CD8-positive, alpha-beta memory T cell (primary cell): ENCODE measurements around the gene PRDM16. TPM values are rescaled to one million over a fixed set of nuclear protein-coding genes. Genes with fewer than 3 reads are reported as not detected.

ENCODE experiments used
- CTCF ChIA-PET: fragments of 350-600 bp; sonication (Branson Sonifier 250); formaldehyde crosslinking; loops from one replicate; lab custom pipeline; 2021; ENCODE audit warnings: antibody characterized with exemption; lab: Charles Lee
- POLR2A ChIA-PET: fragments of 350-600 bp; sonication (Branson Sonifier 250); formaldehyde crosslinking; loops from one replicate; lab custom pipeline; 2021; ENCODE audit warnings: antibody characterized with exemption; lab: Charles Lee
- DNase-seq, 5 donors: peaks; one replicate each; pipeline versions ENCODE4 v3.0.0 to v3.0.0-alpha.2; 2020 to 2022; ENCODE audit warnings: mixed read lengths in 1 of 5
- H3K27ac ChIP-seq: one replicate; pipeline ENCODE4 v1.7.0; 2013; ENCODE audit warnings: low read depth, mild to moderate bottlenecking, low read length, moderate library complexity
- H3K27me3 ChIP-seq: 2 replicates; pipeline ENCODE4 v1.7.0; 2013; ENCODE audit warnings: low read length, mild to moderate bottlenecking; ENCODE audit not compliant: insufficient read depth, poor library complexity, severe bottlenecking
- H3K36me3 ChIP-seq: 2 replicates; pipeline ENCODE4 v1.7.0; 2013; ENCODE audit warnings: mild to moderate bottlenecking, low read length, moderate library complexity; ENCODE audit not compliant: insufficient read depth
- H3K4me1 ChIP-seq: 2 replicates; pipeline ENCODE4 v1.7.0; 2013; ENCODE audit warnings: mild to moderate bottlenecking, low read length, moderate library complexity; ENCODE audit not compliant: insufficient read depth
- H3K4me3 ChIP-seq: 2 replicates; pipeline ENCODE4 v1.7.0; 2013; ENCODE audit warnings: mild to moderate bottlenecking, low read length
- H3K9me3 ChIP-seq: 2 replicates; pipeline ENCODE4 v1.7.0; 2013; ENCODE audit warnings: mild to moderate bottlenecking, low read length
- H3K27ac Mint-ChIP-seq, 8 donors: one replicate each; pipeline ENCODE4 v1.8.0; 2020 to 2021; ENCODE audit warnings: mixed read lengths in 8 of 8, mild to moderate bottlenecking in 6 of 8, inconsistent platforms in 3 of 8, moderate library complexity in 3 of 8
- H3K27me3 Mint-ChIP-seq, 2 donors: one replicate each; pipeline ENCODE4 v1.8.0; 2020 to 2021; ENCODE audit warnings: mixed read lengths in 2 of 2, mild to moderate bottlenecking in 1 of 2, moderate library complexity in 1 of 2
- H3K36me3 Mint-ChIP-seq, 3 donors: one replicate each; pipeline ENCODE4 v1.8.0; 2020 to 2021; ENCODE audit warnings: mixed read lengths in 3 of 3, inconsistent platforms in 1 of 3, mild to moderate bottlenecking in 1 of 3
- H3K4me1 Mint-ChIP-seq, 3 donors: one replicate each; pipeline ENCODE4 v1.8.0; 2020 to 2021; ENCODE audit warnings: mixed read lengths in 3 of 3, inconsistent platforms in 1 of 3, mild to moderate bottlenecking in 1 of 3
- H3K4me3 Mint-ChIP-seq, 7 donors: one replicate each; pipeline ENCODE4 v1.8.0; 2020 to 2021; ENCODE audit warnings: mixed read lengths in 7 of 7, mild to moderate bottlenecking in 6 of 7, moderate library complexity in 4 of 7, inconsistent platforms in 2 of 7
- H3K9me3 Mint-ChIP-seq, 5 donors: one replicate each; pipeline ENCODE4 v1.8.0; 2020 to 2022; ENCODE audit warnings: mixed read lengths in 5 of 5, mild to moderate bottlenecking in 3 of 5, moderate library complexity in 2 of 5, inconsistent platforms in 1 of 5
- polyA plus RNA-seq: library from polyadenylated mRNA; unstranded; fragments of 300-500 nt; fragmentation: Illumina TruSeq; gene quantifications from one replicate; pipeline ENCODE4 v1.2.3, GENCODE V29; 2021
- total RNA-seq, 2 experiments: library from RNA; stranded (reverse); gene quantifications; one replicate each; pipeline ENCODE4 v1.2.3, GENCODE V29; 2021

Gene PRDM16
- total and polyA plus RNA-seq, 3 experiments from 2014 or later = not detected

GRCh38 chr1:3331564-3331963 lies 262.6 kb downstream of the PRDM16 start:
- H3K4me1 Mint-ChIP-seq = no peaks in the 10 kb centered on the region
- Histone ChIP-seq H3K27ac (no peak overlapping the region), H3K9me3 (no peaks in the 10 kb centered on the region), H3K4me3 (no peak overlapping the region), H3K4me1 (no peaks in the 10 kb centered on the region), H3K36me3 (no peaks in the 10 kb centered on the region), H3K27me3 (no peaks in the 10 kb centered on the region)
- ChIA-PET CTCF (no interaction called here), POLR2A (no interaction called here)
- H3K9me3 Mint-ChIP-seq = no peaks in the 10 kb centered on the region
- no peak for DNase-seq
- no peak overlapping the region for H3K27ac Mint-ChIP-seq
- H3K27me3 Mint-ChIP-seq = peaks cover 9 to 11% of the 10 kb centered on the region in 2 donors
- H3K36me3 Mint-ChIP-seq = no peaks in the 10 kb centered on the region
- no peak overlapping the region for H3K4me3 Mint-ChIP-seq

- Mint-ChIP-seq H3K27me3 (peaks cover 9 to 11% of the 10 kb centered on the region in 2 donors), H3K27ac (no peak overlapping the region), H3K36me3 (no peaks in the 10 kb centered on the region), H3K4me1 (no peaks in the 10 kb centered on the region), H3K4me3 (no peak overlapping the region), H3K9me3 (no peaks in the 10 kb centered on the region)
- no peaks in the 10 kb centered on the region for H3K36me3 ChIP-seq
- H3K4me1 ChIP-seq = no peaks in the 10 kb centered on the region
- no peaks in the 10 kb centered on the region for H3K27me3 ChIP-seq
- POLR2A ChIA-PET = no interaction called here
- H3K27ac ChIP-seq = no peak overlapping the region
- no peak overlapping the region for H3K4me3 ChIP-seq
- no peak for DNase-seq
- CTCF ChIA-PET = no interaction called here
- no peaks in the 10 kb centered on the region for H3K9me3 ChIP-seq
Measured at GRCh38 chr1:3332043-3332442, 263.0 kb downstream of the PRDM16 start.

GRCh38 chr1:3332662-3333061 lies 263.7 kb downstream of the PRDM16 start:
- ChIA-PET POLR2A (no interaction called here), CTCF (no interaction called here)
- Mint-ChIP-seq H3K27me3 (peaks cover 9 to 11% of the 10 kb centered on the region in 2 donors), H3K4me3 (no peak overlapping the region), H3K4me1 (no peaks in the 10 kb centered on the region), H3K9me3 (no peaks in the 10 kb centered on the region), H3K27ac (no peak overlapping the region), H3K36me3 (no peaks in the 10 kb centered on the region)
- Histone ChIP-seq H3K36me3 (no peaks in the 10 kb centered on the region), H3K4me3 (no peak overlapping the region), H3K27me3 (no peaks in the 10 kb centered on the region), H3K9me3 (no peaks in the 10 kb centered on the region), H3K27ac (no peak overlapping the region), H3K4me1 (no peaks in the 10 kb centered on the region)
- DNase-seq = no peak

- no peaks in the 10 kb centered on the region for H3K36me3 ChIP-seq
- DNase-seq = no peak
- Mint-ChIP-seq H3K27ac (no peak overlapping the region), H3K4me1 (no peaks in the 10 kb centered on the region), H3K9me3 (no peaks in the 10 kb centered on the region), H3K27me3 (peaks cover 9% of the 10 kb centered on the region in 2 donors), H3K36me3 (no peaks in the 10 kb centered on the region), H3K4me3 (no peak overlapping the region)
- CTCF ChIA-PET = no interaction called here
- no peak overlapping the region for H3K27ac ChIP-seq
- no peaks in the 10 kb centered on the region for H3K4me1 ChIP-seq
- POLR2A ChIA-PET = no interaction called here
- no peaks in the 10 kb centered on the region for H3K27me3 ChIP-seq
- no peak overlapping the region for H3K4me3 ChIP-seq
- H3K9me3 ChIP-seq = no peaks in the 10 kb centered on the region
Measured at GRCh38 chr1:3333903-3334302, 264.9 kb downstream of the PRDM16 start.

- CTCF ChIA-PET = no interaction called here
- H3K36me3 ChIP-seq = no peaks in the 10 kb centered on the region
- H3K27ac ChIP-seq = no peak overlapping the region
- H3K27me3 ChIP-seq = no peaks in the 10 kb centered on the region
- Mint-ChIP-seq H3K27ac (no peak overlapping the region), H3K4me3 (no peak overlapping the region), H3K27me3 (peaks cover 9% of the 10 kb centered on the region in 2 donors), H3K36me3 (no peaks in the 10 kb centered on the region), H3K9me3 (no peaks in the 10 kb centered on the region), H3K4me1 (no peaks in the 10 kb centered on the region)
- POLR2A ChIA-PET = no interaction called here
- no peak for DNase-seq
- H3K4me1 ChIP-seq = no peaks in the 10 kb centered on the region
- no peaks in the 10 kb centered on the region for H3K9me3 ChIP-seq
- H3K4me3 ChIP-seq = no peak overlapping the region
Measured at GRCh38 chr1:3334366-3334765, 265.4 kb downstream of the PRDM16 start.

- H3K36me3 Mint-ChIP-seq = no peaks in the 10 kb centered on the region
- no peak overlapping the region for H3K27ac Mint-ChIP-seq
- H3K27me3 Mint-ChIP-seq = peaks cover 8 to 11% of the 10 kb centered on the region in 2 donors
- no peak for DNase-seq
- H3K9me3 Mint-ChIP-seq = no peaks in the 10 kb centered on the region
- Histone ChIP-seq H3K4me3 (no peak overlapping the region), H3K27me3 (no peaks in the 10 kb centered on the region), H3K36me3 (no peaks in the 10 kb centered on the region), H3K9me3 (no peaks in the 10 kb centered on the region), H3K27ac (no peak overlapping the region), H3K4me1 (no peaks in the 10 kb centered on the region)
- no peaks in the 10 kb centered on the region for H3K4me1 Mint-ChIP-seq
- POLR2A ChIA-PET = no interaction called here
- no peak overlapping the region for H3K4me3 Mint-ChIP-seq
- CTCF ChIA-PET = no interaction called here
Measured at GRCh38 chr1:3335754-3336640, 267.0 kb downstream of the PRDM16 start.

GRCh38 chr1:3336641-3337630 lies 267.9 kb downstream of the PRDM16 start:
- ChIA-PET CTCF (no interaction called here), POLR2A (no interaction called here)
- Mint-ChIP-seq H3K27me3 (peaks cover 6 to 14% of the 10 kb centered on the region in 2 donors), H3K9me3 (peaks cover 0 to 2% (median 0%) of the 10 kb centered on the region in 5 donors), H3K4me3 (no peak overlapping the region), H3K4me1 (no peaks in the 10 kb centered on the region), H3K36me3 (no peaks in the 10 kb centered on the region), H3K27ac (no peak overlapping the region)
- Histone ChIP-seq H3K27me3 (no peaks in the 10 kb centered on the region), H3K4me3 (no peak overlapping the region), H3K4me1 (no peaks in the 10 kb centered on the region), H3K9me3 (no peaks in the 10 kb centered on the region), H3K27ac (no peak overlapping the region), H3K36me3 (no peaks in the 10 kb centered on the region)
- DNase-seq = no peak
